Umbilical cord (tissue), 2 donors: ENCODE data around the gene OMA1. TPM values are rescaled to one million over a fixed set of nuclear protein-coding genes. Genes with fewer than 3 reads are reported as not detected.
"Not testable (repeated sequence)": the region's sequence is repeated elsewhere in the genome, so short reads cannot be mapped to it uniquely, and the experiment has no call there.

ENCODE experiments used
- DNase-seq: peaks from one replicate; pipeline ENCODE4 v3.0.0-alpha.2; 2015; ENCODE audit warnings: low spot score
- total RNA-seq: library from RNA; depleted of rRNA; stranded (reverse); fragments of >200 nt; gene quantifications from one replicate; pipeline ENCODE4 v1.2.3, GENCODE V29; 2014; ENCODE audit warnings: low replicate concordance; ENCODE audit not compliant: insufficient read depth

OMA1 gene
- 49.6 TPM for total RNA-seq

GRCh38 chr1:58546520-58547308 is at the start of gene OMA1:
Gene OMA1, minus strand, starts transcription at chr1:58546726. Its CDS starts 7,432 bp downstream, at chr1:58539294.
- DNase-seq: peak; percentile 98

- DNase-seq: no peak
These were observed 48.0 kb upstream of the OMA1 start for GRCh38 chr1:58594546-58594945.

- DNase-seq: peak; percentile 85
These were observed 46.1 kb upstream of the OMA1 start for GRCh38 chr1:58592522-58593134.

- DNase-seq: no peak
These were observed 45.3 kb upstream of the OMA1 start for GRCh38 chr1:58591806-58592205.

- DNase-seq: no peak
These were observed 43.5 kb upstream of the OMA1 start for GRCh38 chr1:58590019-58590418.

- no peak for DNase-seq
These were observed 41.9 kb upstream of the OMA1 start for GRCh38 chr1:58588396-58588795.

- no peak for DNase-seq
These were observed 41.1 kb upstream of the OMA1 start for GRCh38 chr1:58587667-58588066.

- no peak for DNase-seq
These were observed 39.7 kb upstream of the OMA1 start for GRCh38 chr1:58586271-58586670.

GRCh38 chr1:58585581-58586151 is 39.1 kb upstream of the OMA1 start:
- DNase-seq: peak; percentile 31

GRCh38 chr1:58585166-58585565 is 38.6 kb upstream of the OMA1 start:
- no peak for DNase-seq

GRCh38 chr1:58584082-58584895 is 37.8 kb upstream of the OMA1 start:
- peak; percentile 74 for DNase-seq

- no peak for DNase-seq
These were observed 37.0 kb upstream of the OMA1 start for GRCh38 chr1:58583496-58583895.

- not testable (repeated sequence) for DNase-seq
These were observed 35.6 kb upstream of the OMA1 start for GRCh38 chr1:58582143-58582542.

GRCh38 chr1:58581641-58582040 is 35.1 kb upstream of the OMA1 start:
- no peak for DNase-seq

GRCh38 chr1:58580186-58580585 is 33.7 kb upstream of the OMA1 start:
- no peak for DNase-seq

GRCh38 chr1:58577654-58578030 is 31.1 kb upstream of the OMA1 start:
- DNase-seq: no peak

GRCh38 chr1:58576727-58577653 is 30.5 kb upstream of the OMA1 start, which contains the start of gene TACSTD2:
Gene TACSTD2, minus strand, starts transcription at chr1:58577252. Its CDS starts 96 bp downstream, at chr1:58577156.
- peak; percentile 65 for DNase-seq

- no peak for DNase-seq
These were observed 29.8 kb upstream of the OMA1 start for GRCh38 chr1:58576325-58576726.

GRCh38 chr1:58575551-58576324 is 29.2 kb upstream of the OMA1 start:
- DNase-seq: no peak

- DNase-seq: no peak
These were observed 28.3 kb upstream of the OMA1 start for GRCh38 chr1:58574816-58575215.
